ENCODE measurements around the gene SLC7A7. TPM values are rescaled to one million over a fixed set of nuclear protein-coding genes. Genes with fewer than 3 reads are reported as not detected.

Gene SLC7A7
- total RNA-seq, 1 experiment from 2014 or later: 2.3 TPM

GRCh38 chr14:22776215-22776614 is 39.0 kb downstream of the SLC7A7 start:
- CTCF ChIA-PET: interaction anchor here (0.7 kb wide), 1 partner anchor 354 kb away, joined by 14 read pairs; no protein-coding TSS in a partner anchor
- Histone ChIP-seq H3K4me1 (ENCODE audit: insufficient read depth, low read length, poor library complexity, severe bottlenecking) (peaks cover 4% of the 10 kb centered on the region), H3K36me3 (ENCODE audit: insufficient read depth, low read length, poor library complexity, severe bottlenecking) (peaks cover 12% of the 10 kb centered on the region), H3K9me3 (ENCODE audit: low read depth, low read length, poor library complexity, severe bottlenecking) (no peaks in the 10 kb centered on the region), H3K27me3 (replicated peaks; ENCODE audit: insufficient read depth, low read depth, low read length, poor library complexity) (no peaks in the 10 kb centered on the region), H3K4me3 (ENCODE audit: low read depth, low read length, poor library complexity, severe bottlenecking) (no peak overlapping the region), H3K27ac (ENCODE audit: low read depth, low read length, poor library complexity, severe bottlenecking) (no peak overlapping the region)
- POLR2A ChIA-PET (ENCODE audit: low non-redundant PET): interaction anchor here (0.7 kb wide), 1 partner anchor 50 kb away, joined by 17 read pairs; no protein-coding TSS in a partner anchor
- BruUV-seq (replicated peaks): no TSS peak
- TF ChIP-seq, protein P1, sequence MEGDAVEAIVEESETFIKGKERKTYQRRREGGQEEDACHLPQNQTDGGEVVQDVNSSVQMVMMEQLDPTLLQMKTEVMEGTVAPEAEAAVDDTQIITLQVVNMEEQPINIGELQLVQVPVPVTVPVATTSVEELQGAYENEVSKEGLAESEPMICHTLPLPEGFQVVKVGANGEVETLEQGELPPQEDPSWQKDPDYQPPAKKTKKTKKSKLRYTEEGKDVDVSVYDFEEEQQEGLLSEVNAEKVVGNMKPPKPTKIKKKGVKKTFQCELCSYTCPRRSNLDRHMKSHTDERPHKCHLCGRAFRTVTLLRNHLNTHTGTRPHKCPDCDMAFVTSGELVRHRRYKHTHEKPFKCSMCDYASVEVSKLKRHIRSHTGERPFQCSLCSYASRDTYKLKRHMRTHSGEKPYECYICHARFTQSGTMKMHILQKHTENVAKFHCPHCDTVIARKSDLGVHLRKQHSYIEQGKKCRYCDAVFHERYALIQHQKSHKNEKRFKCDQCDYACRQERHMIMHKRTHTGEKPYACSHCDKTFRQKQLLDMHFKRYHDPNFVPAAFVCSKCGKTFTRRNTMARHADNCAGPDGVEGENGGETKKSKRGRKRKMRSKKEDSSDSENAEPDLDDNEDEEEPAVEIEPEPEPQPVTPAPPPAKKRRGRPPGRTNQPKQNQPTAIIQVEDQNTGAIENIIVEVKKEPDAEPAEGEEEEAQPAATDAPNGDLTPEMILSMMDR (conservative IDR thresholded peaks at IDR 0.05; ENCODE audit: low read depth, low read length): no peak
- TF ChIP-seq EZH2 (IDR thresholded peaks at IDR 0.05; ENCODE audit: borderline replicate concordance, low read depth, low read length, poor library complexity, severe bottlenecking): no peak
- no peak for DNase-seq (ENCODE audit: low spot score)
- intact Hi-C loops (cut with micrococcal nuclease; ENCODE audit: unreplicated experiment): no loop called here

GRCh38 chr14:22774011-22774706 is 41.1 kb downstream of the SLC7A7 start:
- no peak overlapping the region for H3K27ac ChIP-seq (ENCODE audit: low read depth, low read length, poor library complexity, severe bottlenecking)
- intact Hi-C loops (cut with micrococcal nuclease; ENCODE audit: unreplicated experiment): no loop called here
- no TSS peak for BruUV-seq (replicated peaks)
- H3K36me3 ChIP-seq (ENCODE audit: insufficient read depth, low read length, poor library complexity, severe bottlenecking): peaks cover 33% of the 10 kb centered on the region
- TF ChIP-seq, protein P1 (conservative IDR thresholded peaks at IDR 0.05; ENCODE audit: low read depth, low read length): no peak
- TF ChIP-seq EZH2 (IDR thresholded peaks at IDR 0.05; ENCODE audit: borderline replicate concordance, low read depth, low read length, poor library complexity, severe bottlenecking): no peak
- no peaks in the 10 kb centered on the region for H3K9me3 ChIP-seq (ENCODE audit: low read depth, low read length, poor library complexity, severe bottlenecking)
- H3K4me1 ChIP-seq (ENCODE audit: insufficient read depth, low read length, poor library complexity, severe bottlenecking): no peaks in the 10 kb centered on the region
- H3K4me3 ChIP-seq (ENCODE audit: low read depth, low read length, poor library complexity, severe bottlenecking): no peak overlapping the region
- CTCF ChIA-PET: no interaction called here
- DNase-seq (ENCODE audit: low spot score): no peak
- POLR2A ChIA-PET (ENCODE audit: low non-redundant PET): no interaction called here
- H3K27me3 ChIP-seq (replicated peaks; ENCODE audit: insufficient read depth, low read depth, low read length, poor library complexity): no peaks in the 10 kb centered on the region

DNA sequence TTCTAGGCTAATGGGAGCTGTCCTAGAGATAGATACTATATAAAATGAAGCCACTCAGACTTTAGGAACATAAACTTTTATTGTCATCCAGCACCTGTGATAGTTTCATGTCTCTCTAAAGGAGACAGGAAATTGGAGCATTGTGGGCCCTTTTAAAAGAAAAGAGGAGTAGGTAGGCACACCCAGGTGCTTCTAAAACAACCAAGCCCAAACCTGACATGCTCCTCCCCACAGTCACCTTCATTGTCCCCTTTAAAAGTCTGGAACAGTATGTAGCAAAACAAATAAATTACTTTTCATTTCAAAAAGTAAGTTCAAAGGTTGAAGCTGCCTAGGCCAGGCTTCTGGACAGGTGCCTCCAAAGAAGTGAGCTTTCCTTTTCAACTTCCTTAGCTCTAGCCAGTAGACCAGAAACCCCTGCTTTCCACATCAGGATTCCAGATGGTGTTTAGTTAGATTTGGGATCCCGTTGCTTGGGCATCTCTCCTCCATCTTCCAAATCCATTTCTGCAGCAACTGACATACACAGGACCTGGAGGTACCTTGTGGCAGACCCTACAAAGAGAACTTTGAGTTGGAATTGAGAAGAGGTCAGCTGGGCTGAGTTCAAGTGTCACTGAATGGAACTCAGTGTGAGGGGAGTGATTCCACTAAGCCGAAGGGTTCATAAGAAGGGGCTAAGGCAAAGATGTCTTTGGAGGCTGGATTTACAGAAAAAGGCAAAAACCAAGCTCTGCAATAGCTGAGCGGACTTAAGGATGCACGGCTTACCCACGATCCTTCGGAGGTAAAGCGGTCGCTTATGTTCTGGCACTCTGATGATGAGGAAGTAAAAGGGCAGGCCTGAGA is 41.8 kb downstream of the SLC7A7 start:
- Histone ChIP-seq H3K27ac (ENCODE audit: low read depth, low read length, poor library complexity, severe bottlenecking) (no peak overlapping the region), H3K4me3 (ENCODE audit: low read depth, low read length, poor library complexity, severe bottlenecking) (no peak overlapping the region), H3K36me3 (ENCODE audit: insufficient read depth, low read length, poor library complexity, severe bottlenecking) (peaks cover 34% of the 10 kb centered on the region), H3K9me3 (ENCODE audit: low read depth, low read length, poor library complexity, severe bottlenecking) (no peaks in the 10 kb centered on the region), H3K4me1 (ENCODE audit: insufficient read depth, low read length, poor library complexity, severe bottlenecking) (no peaks in the 10 kb centered on the region), H3K27me3 (replicated peaks; ENCODE audit: insufficient read depth, low read depth, low read length, poor library complexity) (no peaks in the 10 kb centered on the region)
- CTCF ChIA-PET: no interaction called here
- TF ChIP-seq, protein P1 (conservative IDR thresholded peaks at IDR 0.05; ENCODE audit: low read depth, low read length): no peak
- no peak for TF ChIP-seq EZH2 (IDR thresholded peaks at IDR 0.05; ENCODE audit: borderline replicate concordance, low read depth, low read length, poor library complexity, severe bottlenecking)
- POLR2A ChIA-PET (ENCODE audit: low non-redundant PET): no interaction called here
- no TSS peak for BruUV-seq (replicated peaks)
- intact Hi-C loops (cut with micrococcal nuclease; ENCODE audit: unreplicated experiment): no loop called here
- no peak for DNase-seq (ENCODE audit: low spot score)
